Glutamatergic neuron (in vitro differentiated cells): ENCODE measurements around the gene SCGB1D1. TPM values are rescaled to one million over a fixed set of nuclear protein-coding genes. Genes with fewer than 3 reads are reported as not detected.

Experiments
- DNase-seq: peaks from one replicate; pipeline ENCODE4 v3.0.0; 2022
- H3K27ac Mint-ChIP-seq: one replicate; pipeline ENCODE4 v1.8.0; 2020; ENCODE audit warnings: mild to moderate bottlenecking, mixed read lengths, inconsistent platforms; ENCODE audit not compliant: unreplicated experiment
- H3K27me3 Mint-ChIP-seq: one replicate; pipeline ENCODE4 v1.8.0; 2020; ENCODE audit warnings: mild to moderate bottlenecking, moderate library complexity, mixed read lengths, inconsistent platforms; ENCODE audit not compliant: unreplicated experiment
- H3K36me3 Mint-ChIP-seq: one replicate; pipeline ENCODE4 v1.8.0; 2020; ENCODE audit warnings: mild to moderate bottlenecking, mixed read lengths, inconsistent platforms; ENCODE audit not compliant: unreplicated experiment
- H3K4me1 Mint-ChIP-seq: one replicate; pipeline ENCODE4 v1.8.0; 2020; ENCODE audit warnings: mild to moderate bottlenecking, low read depth, mixed read lengths, inconsistent platforms; ENCODE audit not compliant: unreplicated experiment
- H3K4me3 Mint-ChIP-seq: one replicate; pipeline ENCODE4 v1.8.0; 2020; ENCODE audit warnings: mild to moderate bottlenecking, mixed read lengths, inconsistent platforms; ENCODE audit not compliant: unreplicated experiment
- H3K9me3 Mint-ChIP-seq: one replicate; pipeline ENCODE4 v1.8.0; 2020; ENCODE audit warnings: mild to moderate bottlenecking, moderate library complexity, mixed read lengths, inconsistent platforms; ENCODE audit not compliant: unreplicated experiment
- CTCF ChIP-seq: fragments of 200-600 bp; sonication (generic); IDR thresholded peaks from one replicate; pipeline ENCODE4 v1.5.0; 2021; ENCODE audit not compliant: partially characterized antibody, unreplicated experiment
- total RNA-seq: library from RNA; stranded (reverse); fragmentation: NEBNext Ultra II Directional; extraction: Animal tissue kit (Norgen Biotek cat#: 25700); gene quantifications from one replicate; pipeline ENCODE4 v1.2.1, GENCODE V29; 2021; ENCODE audit not compliant: unreplicated experiment

The SCGB1D1 gene
- total RNA-seq, 1 donor from 2014 or later = not detected

GRCh38 chr11:62147545-62147944, 42.5 kb upstream of the SCGB1D1 start:
- Mint-ChIP-seq H3K27ac (no peak overlapping the region), H3K4me3 (no peak overlapping the region), H3K27me3 (peaks cover 5% of the 10 kb centered on the region), H3K4me1 (peaks cover 4% of the 10 kb centered on the region), H3K9me3 (peaks cover 2% of the 10 kb centered on the region), H3K36me3 (no peaks in the 10 kb centered on the region)
- no peak for TF ChIP-seq CTCF
- no peak for DNase-seq

GRCh38 chr11:62148271-62148980, 41.6 kb upstream of the SCGB1D1 start:
- H3K27me3 Mint-ChIP-seq = peaks cover 5% of the 10 kb centered on the region
- no peak for TF ChIP-seq CTCF
- H3K9me3 Mint-ChIP-seq = peaks cover 2% of the 10 kb centered on the region
- no peaks in the 10 kb centered on the region for H3K4me1 Mint-ChIP-seq
- no peak for DNase-seq
- H3K36me3 Mint-ChIP-seq = no peaks in the 10 kb centered on the region
- H3K27ac Mint-ChIP-seq = no peak overlapping the region
- no peak overlapping the region for H3K4me3 Mint-ChIP-seq

- no peaks in the 10 kb centered on the region for H3K4me1 Mint-ChIP-seq
- no peaks in the 10 kb centered on the region for H3K27me3 Mint-ChIP-seq
- no peak for DNase-seq
- H3K27ac Mint-ChIP-seq = no peak overlapping the region
- H3K4me3 Mint-ChIP-seq = no peak overlapping the region
- no peaks in the 10 kb centered on the region for H3K36me3 Mint-ChIP-seq
- no peak for TF ChIP-seq CTCF
- no peaks in the 10 kb centered on the region for H3K9me3 Mint-ChIP-seq
These were observed 39.8 kb upstream of the SCGB1D1 start for GRCh38 chr11:62149986-62150886.

DNA sequence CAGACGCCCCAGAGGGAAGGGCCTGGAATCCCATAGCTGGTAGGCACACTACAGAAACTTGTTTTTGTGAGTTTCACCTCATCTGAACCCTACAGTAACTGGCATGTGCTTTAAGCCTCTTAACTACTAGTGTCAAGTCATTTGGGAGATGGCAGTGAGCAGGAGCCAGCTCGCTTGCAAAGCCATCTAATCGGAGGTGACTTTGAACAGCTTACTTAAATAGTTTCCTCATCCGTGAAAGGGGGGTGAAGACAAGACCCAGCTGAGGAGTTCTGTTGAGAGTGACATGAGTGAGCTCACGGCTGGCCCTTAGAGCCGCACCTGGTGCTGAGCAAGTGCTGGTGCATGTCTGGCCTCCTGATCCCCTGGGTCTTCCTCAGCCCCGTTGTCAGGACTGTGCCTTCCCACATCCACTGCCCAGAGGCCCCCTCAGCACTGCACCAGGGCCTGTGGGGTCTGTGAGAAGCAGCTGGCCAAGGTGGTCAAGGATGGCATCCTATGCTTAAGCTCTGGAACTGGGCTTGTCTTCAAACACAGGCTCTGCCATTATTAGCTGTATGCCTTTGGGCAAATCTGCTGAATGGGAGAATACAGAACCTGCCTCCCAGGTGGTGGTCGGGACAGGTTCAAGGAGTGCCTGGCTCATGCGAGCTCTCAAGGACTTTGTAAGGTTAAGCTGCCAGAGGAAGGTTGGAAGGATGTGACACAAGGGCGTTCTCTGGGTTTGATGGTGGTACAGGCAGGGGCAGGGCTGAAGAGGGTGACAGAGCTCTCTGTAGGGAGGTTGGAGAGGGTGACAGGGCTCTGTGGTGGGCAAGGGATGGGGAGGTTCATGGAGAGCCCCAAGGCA, 38.9 kb upstream of the SCGB1D1 start:
- H3K4me3 Mint-ChIP-seq = no peak overlapping the region
- no peak overlapping the region for H3K27ac Mint-ChIP-seq
- no peak for TF ChIP-seq CTCF
- H3K4me1 Mint-ChIP-seq = no peaks in the 10 kb centered on the region
- H3K9me3 Mint-ChIP-seq = no peaks in the 10 kb centered on the region
- no peak for DNase-seq
- H3K27me3 Mint-ChIP-seq = no peaks in the 10 kb centered on the region
- H3K36me3 Mint-ChIP-seq = no peaks in the 10 kb centered on the region
